ENCODE measurements around the gene RIOK2.
A peak's percentile ranks its signal among the peaks of the same experiment; 100 is the strongest.
"Not testable (repeated sequence)": the region's sequence is repeated elsewhere in the genome, so short reads cannot be mapped to it uniquely, and the experiment has no call there.

The RIOK2 gene

DNA sequence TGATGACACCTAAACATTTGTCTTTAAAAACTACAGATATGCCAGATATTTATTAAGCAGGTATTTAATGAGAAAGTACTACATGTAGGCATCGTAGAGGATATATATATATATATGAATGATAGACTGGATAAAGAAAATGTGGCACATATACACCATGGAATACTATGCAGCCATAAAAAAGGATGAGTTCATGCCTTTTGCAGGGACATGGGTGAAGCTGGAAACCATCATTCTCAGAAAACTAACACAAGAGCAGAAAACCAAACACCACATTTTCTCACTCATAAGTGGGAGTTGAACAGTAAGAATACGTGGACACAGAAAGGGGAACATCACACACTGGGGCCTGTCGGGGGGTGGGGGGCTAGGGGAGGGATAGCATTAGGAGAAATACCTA is 3.6 kb downstream of the RIOK2 start:
- in situ Hi-C loops (cut with MboI; ENCODE audit: low pct_unique_long_range_greater_than_20kb, low sequenced_read_pairs): not testable (repeated sequence)

DNA sequence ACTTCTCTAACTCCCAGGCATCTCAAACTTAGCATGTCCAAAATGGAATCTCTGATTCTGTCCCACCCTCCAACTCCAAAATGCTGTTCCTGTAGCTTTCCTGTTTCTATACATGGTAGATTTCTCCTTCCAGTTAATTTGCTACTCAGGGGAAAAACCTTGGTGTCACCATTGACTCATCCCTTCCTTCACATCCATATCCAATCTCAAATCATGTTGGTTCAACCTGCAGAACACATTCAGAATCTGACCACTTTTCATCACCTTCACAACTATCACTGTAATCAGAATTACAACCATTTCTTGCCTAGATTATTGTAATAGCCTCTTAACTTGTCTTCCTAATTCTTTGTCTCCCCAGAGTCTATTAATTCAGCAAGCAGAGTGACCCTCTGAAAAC is 10.8 kb downstream of the RIOK2 start:
- no peak for DNase-seq
- in situ Hi-C loops (cut with MboI; ENCODE audit: low pct_unique_long_range_greater_than_20kb, low sequenced_read_pairs): loop anchor here (25.0 kb wide), 2 partner anchors 410 to 560 kb away; no protein-coding TSS in a partner anchor

More for the DNA sequence above, 3.6 kb downstream of the RIOK2 start:
- DNase-seq: not testable (repeated sequence)

DNA sequence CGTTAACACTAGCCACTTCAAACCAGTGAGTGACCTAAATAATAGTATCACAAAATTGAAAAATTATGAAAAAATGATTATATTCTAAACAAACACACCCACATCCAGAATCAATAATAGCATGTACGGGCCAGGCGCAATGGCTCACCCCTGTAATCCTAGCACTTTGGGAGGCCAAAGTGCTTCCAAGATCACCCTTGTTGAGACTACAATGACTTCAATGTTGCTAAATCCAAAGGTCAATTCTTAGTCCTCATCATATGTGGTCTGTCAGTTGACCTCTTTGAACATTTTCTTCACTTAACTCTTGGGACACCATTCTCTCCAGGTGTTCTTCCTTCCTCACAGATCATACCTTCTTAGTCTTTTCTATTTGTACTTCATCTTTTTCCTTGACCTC is 11.3 kb downstream of the RIOK2 start:
- in situ Hi-C loops (cut with MboI; ENCODE audit: low pct_unique_long_range_greater_than_20kb, low sequenced_read_pairs): loop anchor here (25.0 kb wide), 2 partner anchors 409 to 559 kb away; no protein-coding TSS in a partner anchor
- no peak for DNase-seq

DNA sequence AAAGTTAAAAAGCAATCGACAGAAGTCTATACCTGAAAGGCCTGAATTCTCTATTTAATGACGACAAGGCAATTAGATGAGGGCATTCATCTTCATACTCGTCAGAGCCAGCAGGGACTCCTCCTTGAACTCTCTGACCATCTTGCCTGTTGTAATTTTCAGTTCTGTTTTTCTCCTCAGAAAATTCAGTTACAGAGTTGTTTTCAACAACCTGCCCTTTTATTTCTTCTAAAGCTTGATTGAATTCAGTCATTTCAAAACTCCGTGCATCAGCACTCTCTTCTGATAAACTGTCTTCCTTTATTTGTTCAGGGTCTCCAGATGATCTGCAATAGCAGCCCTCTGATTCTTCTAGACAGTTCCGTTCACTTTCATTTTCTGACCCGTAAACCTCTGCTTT is 15.6 kb downstream of the RIOK2 start:
- in situ Hi-C loops (cut with MboI; ENCODE audit: low pct_unique_long_range_greater_than_20kb, low sequenced_read_pairs): loop anchor here (25.0 kb wide), 2 partner anchors 405 to 555 kb away; no protein-coding TSS in a partner anchor
- DNase-seq: no peak

DNA sequence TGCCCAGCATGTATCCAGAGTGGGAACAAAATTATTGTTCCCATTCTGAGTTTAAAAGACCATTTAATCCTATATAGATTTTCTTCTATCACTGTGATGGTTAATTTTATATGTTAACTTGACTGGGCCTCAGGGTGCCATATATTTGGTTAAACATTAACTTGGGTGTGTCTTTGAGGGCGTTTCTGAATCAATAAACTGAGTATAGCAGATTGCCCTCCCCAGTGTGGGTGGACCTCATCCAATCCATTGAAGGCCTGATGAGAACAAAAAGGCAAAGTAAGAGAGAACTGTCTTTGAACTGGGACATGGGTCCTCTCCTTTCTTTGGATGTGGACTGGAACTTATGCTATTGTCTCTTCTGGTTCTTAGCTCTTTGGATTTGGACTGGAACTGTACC is 17.3 kb downstream of the RIOK2 start:
- no peak for DNase-seq
- in situ Hi-C loops (cut with MboI; ENCODE audit: low pct_unique_long_range_greater_than_20kb, low sequenced_read_pairs): loop anchor here (25.0 kb wide), 2 partner anchors 403 to 553 kb away; no protein-coding TSS in a partner anchor

DNA sequence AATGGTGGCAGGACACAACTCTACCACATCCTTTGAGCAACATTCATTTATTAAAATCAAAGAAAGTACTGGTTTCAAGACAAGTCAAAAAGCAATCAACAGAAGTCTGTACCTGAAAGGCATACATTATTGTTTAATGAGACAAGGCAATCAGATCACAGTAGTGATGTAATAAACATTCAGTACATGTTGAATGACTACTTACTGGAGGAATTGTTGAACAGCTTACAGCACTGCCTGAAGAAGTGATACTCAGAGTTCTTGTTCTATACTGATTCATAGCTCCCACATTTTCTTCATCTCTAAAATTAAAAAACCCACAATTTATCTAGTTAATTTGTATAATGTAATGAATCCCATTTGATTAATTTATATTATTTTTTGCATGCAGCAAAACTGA is 18.2 kb downstream of the RIOK2 start:
- no peak for DNase-seq
- in situ Hi-C loops (cut with MboI; ENCODE audit: low pct_unique_long_range_greater_than_20kb, low sequenced_read_pairs): loop anchor here (25.0 kb wide), 2 partner anchors 403 to 553 kb away; no protein-coding TSS in a partner anchor

DNA sequence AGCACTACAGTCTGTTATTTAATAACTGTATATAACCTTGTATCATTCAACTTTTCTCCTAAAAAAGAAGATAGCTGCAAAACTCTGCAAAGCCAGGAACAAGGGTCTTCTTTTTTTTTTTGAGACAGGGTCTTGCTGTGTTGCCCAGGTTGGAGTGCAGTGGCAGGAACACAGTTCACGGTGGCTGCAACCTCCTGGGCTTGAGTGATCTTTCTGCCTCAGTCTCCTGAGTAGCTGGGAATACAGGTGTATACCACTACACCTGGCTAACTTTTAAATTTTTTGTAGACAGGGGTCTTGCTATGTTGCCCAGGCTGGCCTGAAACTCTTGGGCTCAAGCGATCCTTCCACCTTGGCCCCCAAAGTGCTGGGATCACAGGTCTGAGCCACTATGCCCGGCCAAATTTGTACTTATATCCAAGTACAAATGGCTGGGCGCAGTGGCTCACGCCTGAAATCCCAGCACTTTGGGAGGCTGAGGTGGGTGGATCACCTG is 19.2 kb downstream of the RIOK2 start:
- DNase-seq: no peak

DNA sequence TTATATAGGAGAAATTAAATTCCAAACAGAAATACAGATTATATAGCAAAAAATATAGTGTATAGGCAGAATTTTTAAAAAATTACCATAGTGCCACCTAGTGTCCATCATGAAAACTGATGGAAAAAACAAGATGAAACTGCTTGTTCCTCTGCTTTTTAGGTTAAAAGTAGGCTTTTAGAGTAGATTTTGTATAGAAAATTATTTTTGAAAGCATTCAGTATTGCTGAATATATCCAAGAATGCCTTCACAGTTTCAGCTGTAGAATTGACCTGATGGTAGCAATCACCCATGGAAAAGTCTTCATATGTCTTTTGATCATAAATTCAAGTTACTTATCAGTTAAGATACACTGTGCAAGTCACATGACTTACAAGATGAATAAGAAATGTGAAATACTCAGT is 19.7 kb downstream of the RIOK2 start:
- in situ Hi-C loops (cut with MboI; ENCODE audit: low pct_unique_long_range_greater_than_20kb, low sequenced_read_pairs): loop anchor here (25.0 kb wide), 2 partner anchors 401 to 551 kb away; no protein-coding TSS in a partner anchor
- DNase-seq: peak; percentile 40

More for the DNA sequence above, 19.2 kb downstream of the RIOK2 start:
- in situ Hi-C loops (cut with MboI; ENCODE audit: low pct_unique_long_range_greater_than_20kb, low sequenced_read_pairs): loop anchor here (25.0 kb wide), 2 partner anchors 402 to 552 kb away; no protein-coding TSS in a partner anchor

DNA sequence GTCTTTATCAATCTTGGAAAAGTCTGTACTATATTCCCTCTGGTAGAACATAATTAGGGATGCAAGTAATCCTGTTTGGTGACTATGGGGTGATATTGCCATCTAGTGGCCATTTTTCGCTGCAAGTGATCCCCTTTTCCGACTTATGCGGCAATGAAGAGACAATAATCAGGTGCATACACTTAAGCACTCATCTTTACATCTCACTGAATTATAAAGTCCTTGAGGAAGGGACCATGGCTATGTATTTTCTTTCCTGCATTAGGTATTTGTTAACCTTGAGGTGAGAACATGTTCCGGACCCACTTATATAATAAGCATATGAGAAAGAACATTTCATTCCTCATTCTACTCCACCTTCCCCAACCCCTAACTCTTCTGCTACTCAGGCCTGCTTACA is 21.0 kb downstream of the RIOK2 start:
- DNase-seq: peak; percentile 75
- in situ Hi-C loops (cut with MboI; ENCODE audit: low pct_unique_long_range_greater_than_20kb, low sequenced_read_pairs): loop anchor here (25.0 kb wide), 2 partner anchors 400 to 550 kb away; no protein-coding TSS in a partner anchor

DNA sequence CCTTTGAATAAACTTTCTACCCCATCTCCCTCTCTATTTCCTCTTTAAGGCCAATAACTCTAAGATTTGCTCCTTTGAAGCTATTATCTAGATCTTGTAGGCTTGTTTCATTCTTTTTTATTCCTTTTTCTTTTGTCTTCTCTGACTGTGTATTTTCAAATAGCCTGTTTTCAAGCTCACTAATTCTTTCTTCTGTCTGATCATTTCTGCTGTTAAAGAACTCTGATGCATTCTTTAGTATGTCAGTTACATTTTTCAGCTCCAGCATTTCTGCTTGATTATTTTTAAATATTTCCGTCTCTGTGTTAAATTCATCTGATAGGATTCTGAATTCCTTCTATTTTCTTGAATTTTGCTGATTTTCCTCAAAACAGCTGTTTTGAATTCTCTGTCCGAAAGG is 25.4 kb downstream of the RIOK2 start:
- DNase-seq: no peak
- in situ Hi-C loops (cut with MboI; ENCODE audit: low pct_unique_long_range_greater_than_20kb, low sequenced_read_pairs): loop anchor here (25.0 kb wide), 2 partner anchors 395 to 545 kb away; no protein-coding TSS in a partner anchor

DNA sequence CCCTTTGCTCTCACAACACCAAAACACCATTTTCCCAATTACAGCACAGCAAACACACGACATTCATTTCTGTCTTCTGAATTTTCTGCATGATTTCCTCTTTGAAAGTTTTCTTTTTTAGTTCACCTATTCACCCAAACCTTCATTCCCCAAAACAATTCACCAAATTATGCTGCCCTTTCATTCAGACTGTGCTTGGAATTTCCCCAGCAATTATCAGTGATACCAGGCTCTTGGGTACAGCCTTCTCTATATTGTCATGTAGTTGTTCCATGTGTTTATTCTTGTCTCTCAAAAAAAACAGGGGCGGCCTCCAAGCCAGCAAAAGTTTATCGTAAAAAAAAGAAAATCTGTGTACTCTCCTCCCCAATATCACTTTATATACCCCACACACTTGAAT is 31.7 kb downstream of the RIOK2 start:
- in situ Hi-C loops (cut with MboI; ENCODE audit: low pct_unique_long_range_greater_than_20kb, low sequenced_read_pairs): loop anchor here (25.0 kb wide), 2 partner anchors 389 to 539 kb away; no protein-coding TSS in a partner anchor
- no peak for DNase-seq

DNA sequence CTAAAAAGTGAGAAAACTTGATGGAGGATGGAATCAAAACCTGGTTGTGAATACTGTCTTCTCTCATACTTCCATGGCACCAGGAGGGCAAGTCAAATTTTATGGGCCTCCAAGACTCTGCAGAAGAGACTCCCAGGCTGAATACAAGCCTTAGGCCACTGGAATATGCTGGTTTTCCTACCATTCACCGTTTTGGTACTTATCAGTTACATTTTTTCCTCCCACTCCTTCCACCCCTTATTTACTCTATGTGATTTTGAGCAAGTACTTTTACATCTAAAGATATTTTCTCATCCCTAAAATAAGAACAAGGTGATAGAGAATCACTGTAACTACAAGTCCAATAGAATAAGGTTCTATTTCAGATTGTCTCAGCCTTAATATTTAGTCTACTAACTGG is 32.6 kb downstream of the RIOK2 start:
- in situ Hi-C loops (cut with MboI; ENCODE audit: low pct_unique_long_range_greater_than_20kb, low sequenced_read_pairs): loop anchor here (25.0 kb wide), 2 partner anchors 388 to 538 kb away; no protein-coding TSS in a partner anchor
- no peak for DNase-seq

DNA sequence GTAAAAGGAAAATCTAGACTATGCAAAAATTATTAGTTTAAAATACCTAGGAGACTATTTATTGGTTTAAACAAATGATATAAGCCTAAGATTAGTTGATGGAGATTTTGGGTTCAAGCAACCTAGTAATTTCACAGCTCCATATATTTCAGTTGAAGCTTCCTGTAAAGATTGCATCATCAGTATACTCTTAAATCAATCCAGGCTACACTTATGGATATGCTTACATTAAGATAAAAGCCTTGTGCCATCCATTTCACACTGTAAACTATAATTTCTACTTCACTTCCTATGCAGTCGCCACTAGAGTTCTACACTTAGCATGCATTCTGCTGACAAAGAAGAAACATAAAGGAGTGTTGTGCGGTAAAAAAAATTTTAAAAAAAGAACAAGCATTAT is 33.3 kb downstream of the RIOK2 start:
- DNase-seq: no peak
- in situ Hi-C loops (cut with MboI; ENCODE audit: low pct_unique_long_range_greater_than_20kb, low sequenced_read_pairs): loop anchor here (25.0 kb wide), 2 partner anchors 387 to 537 kb away; no protein-coding TSS in a partner anchor

DNA sequence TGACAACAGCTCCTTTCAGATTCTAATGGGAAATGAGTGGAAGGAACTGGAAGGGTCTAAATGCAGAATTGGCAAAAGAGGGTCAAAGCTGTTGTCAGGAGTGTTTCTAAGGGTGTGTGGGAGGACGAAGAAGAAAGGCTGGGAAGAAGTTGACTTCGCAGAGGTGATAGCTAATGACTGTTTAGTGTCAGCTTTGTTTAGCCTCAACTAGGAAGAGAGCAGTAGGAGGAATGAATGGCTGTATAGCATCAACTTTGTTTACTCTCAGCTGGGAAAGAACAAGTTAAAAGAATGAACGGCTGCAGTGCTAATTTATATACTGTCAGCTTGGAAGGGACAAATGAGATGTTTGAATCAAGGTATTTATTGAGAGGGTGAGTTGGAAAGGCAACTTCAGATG is 34.8 kb downstream of the RIOK2 start:
- DNase-seq: no peak
- in situ Hi-C loops (cut with MboI; ENCODE audit: low pct_unique_long_range_greater_than_20kb, low sequenced_read_pairs): no loop called here

DNA sequence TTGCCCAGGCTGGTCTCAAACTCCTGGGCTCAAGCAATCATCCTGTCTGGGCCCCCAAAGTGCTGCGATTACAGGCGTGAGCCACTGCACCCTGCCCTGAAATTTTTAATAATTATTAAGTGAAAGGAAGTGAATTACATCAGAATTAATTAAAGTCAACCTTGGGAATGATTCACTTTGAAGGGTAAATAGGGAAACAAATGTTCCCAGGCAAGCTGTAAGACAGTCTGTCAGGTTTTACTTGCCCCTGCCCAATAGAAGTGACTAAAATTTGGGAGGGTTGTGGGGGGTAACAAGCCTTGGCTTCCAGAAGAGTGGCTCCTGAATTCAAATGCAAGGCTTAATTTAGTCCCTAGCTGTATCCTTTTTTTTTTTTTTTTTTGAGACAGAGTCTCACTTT is 39.3 kb downstream of the RIOK2 start:
- no peak for DNase-seq
- in situ Hi-C loops (cut with MboI; ENCODE audit: low pct_unique_long_range_greater_than_20kb, low sequenced_read_pairs): no loop called here

DNA sequence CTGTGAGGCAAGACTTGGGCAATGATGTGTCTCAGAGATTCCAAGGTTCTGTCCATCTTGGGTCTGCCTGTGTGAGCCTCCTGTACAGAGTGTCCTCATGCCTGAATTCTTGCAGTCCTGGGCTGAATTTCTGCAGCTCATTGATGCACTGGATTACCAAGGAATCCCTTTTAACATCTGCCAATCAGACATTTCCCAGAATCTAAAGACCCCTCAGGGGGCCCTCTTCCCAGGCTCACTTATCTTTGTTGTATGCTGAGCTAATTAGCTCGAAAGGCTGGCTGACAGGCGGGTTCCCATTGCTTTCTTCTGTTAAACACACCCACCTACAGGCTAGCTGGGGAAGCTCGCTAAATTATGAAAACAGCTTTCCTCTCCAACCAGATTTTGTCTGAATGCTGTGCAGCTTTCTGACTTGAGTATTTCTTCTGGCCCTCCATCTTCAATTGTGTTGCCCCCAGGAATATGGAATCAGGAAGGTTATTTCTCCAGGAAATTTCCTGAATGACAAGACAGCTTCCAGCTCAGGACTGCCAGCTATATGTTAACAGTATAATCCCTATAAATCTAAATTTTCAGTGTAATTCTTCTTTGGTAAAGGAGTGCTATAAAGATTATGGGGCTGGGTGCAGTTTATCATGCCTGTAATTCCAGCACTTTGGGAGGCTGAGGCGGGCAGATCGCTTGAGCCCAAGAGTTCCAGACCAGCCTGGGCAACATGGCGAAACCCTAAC is 40.4 kb downstream of the RIOK2 start, which contains the start of gene LIX1:
Gene LIX1 (minus strand): TSS at position 91 of the 734 bp plus-strand sequence. CDS start 35 bp downstream, at position 56.
- in situ Hi-C loops (cut with MboI; ENCODE audit: low pct_unique_long_range_greater_than_20kb, low sequenced_read_pairs): no loop called here
- peak; percentile 59 for DNase-seq

DNA sequence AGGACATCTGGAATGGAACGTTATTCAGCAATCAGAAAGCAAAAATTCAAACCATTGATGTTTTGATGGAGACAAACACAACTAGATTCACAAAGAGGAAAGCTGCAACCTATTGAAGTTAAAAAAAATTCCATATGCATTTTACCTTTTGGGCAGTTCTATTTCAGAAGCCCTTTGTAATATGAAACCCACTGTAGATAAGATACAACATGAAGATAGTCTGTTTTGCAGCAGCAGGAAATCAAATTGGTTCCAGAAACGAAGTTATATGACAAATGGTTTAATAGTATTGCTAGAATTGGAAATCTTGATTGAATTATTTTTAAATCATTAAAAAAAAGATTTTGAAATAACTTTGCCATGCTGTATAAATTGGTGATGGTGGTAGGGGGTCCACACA is 41.5 kb downstream of the RIOK2 start:
- DNase-seq: no peak
- in situ Hi-C loops (cut with MboI; ENCODE audit: low pct_unique_long_range_greater_than_20kb, low sequenced_read_pairs): no loop called here

DNA sequence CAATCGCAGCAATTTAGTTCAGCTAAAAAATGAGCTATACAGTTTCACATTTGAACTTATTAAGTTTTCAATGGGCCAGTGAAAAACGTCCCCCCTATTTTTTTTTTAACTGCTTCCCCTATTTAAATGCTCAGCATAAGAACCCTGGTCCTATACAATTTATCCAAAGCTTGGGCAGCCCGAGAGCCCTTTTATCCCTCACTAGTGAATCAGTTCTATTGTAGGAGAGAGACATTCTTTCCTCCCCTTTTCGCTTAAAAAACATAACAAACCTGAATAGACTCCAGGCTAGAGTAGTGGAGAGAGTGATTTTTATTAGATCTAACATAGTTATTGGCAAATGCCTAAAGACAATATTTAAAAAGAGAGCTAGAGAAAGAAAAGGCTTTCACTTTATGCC is 42.0 kb downstream of the RIOK2 start:
- DNase-seq: no peak
- in situ Hi-C loops (cut with MboI; ENCODE audit: low pct_unique_long_range_greater_than_20kb, low sequenced_read_pairs): no loop called here

DNA sequence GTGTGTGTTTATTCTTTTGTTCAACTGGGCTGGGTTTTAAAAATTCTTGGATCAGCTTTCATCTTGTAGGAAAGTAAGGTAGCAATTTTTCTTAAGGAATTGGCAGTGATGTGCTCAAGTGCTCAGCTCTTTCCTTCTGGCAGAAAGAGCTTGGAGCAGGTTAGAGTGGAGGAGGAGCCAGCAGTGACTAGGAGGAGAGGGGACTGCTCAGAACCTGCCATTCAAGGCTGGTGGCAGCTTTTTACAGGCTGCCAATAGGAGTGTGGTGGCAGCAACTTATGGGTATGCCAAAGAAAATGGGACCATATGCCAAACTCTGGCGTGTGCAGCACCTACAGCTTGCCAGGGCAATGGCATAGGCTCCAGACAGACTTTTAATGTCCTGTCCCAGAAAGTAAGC is 42.8 kb downstream of the RIOK2 start:
- in situ Hi-C loops (cut with MboI; ENCODE audit: low pct_unique_long_range_greater_than_20kb, low sequenced_read_pairs); DNase-seq: not testable (repeated sequence)

DNA sequence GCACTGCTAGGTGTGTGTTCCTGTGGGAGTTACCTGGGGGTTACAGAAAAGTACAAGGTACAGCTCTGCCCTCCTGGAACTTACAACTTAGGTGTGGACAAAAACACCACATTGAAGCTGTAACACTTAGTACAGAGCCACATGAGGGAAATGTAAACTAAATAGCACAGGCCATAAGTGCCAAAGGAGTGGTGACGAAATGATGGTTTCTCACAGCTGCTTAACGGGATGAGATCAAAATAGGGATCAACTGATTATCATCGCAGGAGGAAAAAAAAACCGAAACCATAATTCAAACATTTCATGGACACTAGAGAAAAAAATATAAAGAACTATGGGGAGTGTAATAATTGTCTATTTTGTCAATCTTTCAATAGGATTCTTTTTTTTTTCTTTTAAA is 46.6 kb downstream of the RIOK2 start:
- no peak for DNase-seq
- in situ Hi-C loops (cut with MboI; ENCODE audit: low pct_unique_long_range_greater_than_20kb, low sequenced_read_pairs): no loop called here

All from KBM-7 (cell line).